ENCODE results near the gene FBLN1. TPM values are rescaled to one million over a fixed set of nuclear protein-coding genes. Genes with fewer than 3 reads are reported as not detected.

FBLN1 gene
- total RNA-seq, 1 donor = 0.27 TPM

DNA sequence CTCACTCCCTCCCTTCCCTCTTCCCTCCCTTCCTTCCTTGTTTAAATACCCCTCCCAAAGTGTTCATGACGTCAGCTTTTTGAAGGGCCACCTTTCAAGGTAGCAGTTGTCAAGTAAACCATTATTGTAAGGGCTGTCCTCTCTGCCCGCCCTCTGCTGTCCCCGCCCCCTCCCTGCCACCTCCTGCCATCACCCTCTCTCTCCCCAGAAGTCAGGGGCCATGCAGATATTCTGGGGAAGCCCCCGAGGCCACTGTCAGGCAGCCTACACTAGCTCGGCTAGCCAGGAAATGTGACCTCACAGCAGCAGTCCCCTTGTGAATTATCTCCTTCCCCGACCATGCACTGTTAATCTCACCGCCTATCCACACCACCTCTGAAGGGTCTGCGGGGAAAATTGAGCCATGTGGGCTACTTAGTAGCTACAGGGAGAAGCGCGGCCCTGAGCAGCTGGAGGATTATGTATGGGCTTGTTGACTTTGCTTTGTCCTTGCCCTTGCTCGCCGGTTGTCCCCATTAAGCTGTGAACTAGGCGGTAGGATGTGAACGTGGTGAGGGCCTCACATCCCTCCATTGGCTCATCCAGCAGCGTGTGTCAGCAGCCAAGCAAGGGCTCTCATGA is 126.9 kb downstream of the FBLN1 start:
- DNase-seq (ENCODE audit: low read depth in 2 of 3, low spot score in 2 of 3) = peak in 1 of 3 donors; percentile 43

DNA sequence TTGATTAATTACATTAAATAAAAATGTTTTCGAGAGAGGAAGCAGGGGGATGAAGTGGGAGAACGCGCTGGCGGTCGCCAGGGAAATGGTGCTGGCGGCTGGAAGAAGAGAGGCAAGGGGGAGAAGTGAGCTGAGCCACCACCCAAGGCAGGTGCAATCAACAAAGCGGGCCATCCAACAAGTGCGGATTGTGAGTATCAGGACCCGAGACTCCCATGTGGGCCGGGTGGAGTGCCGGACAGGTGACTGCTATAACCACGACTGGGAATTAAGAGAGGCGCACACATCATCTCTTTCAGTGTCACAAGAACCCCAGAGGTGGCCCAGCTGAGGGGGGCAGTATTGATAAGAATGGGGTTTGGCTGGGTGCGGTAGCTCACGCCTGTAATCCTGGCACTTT is 127.8 kb downstream of the FBLN1 start:
- no peak for DNase-seq (ENCODE audit: low read depth in 2 of 3, low spot score in 2 of 3)

DNA sequence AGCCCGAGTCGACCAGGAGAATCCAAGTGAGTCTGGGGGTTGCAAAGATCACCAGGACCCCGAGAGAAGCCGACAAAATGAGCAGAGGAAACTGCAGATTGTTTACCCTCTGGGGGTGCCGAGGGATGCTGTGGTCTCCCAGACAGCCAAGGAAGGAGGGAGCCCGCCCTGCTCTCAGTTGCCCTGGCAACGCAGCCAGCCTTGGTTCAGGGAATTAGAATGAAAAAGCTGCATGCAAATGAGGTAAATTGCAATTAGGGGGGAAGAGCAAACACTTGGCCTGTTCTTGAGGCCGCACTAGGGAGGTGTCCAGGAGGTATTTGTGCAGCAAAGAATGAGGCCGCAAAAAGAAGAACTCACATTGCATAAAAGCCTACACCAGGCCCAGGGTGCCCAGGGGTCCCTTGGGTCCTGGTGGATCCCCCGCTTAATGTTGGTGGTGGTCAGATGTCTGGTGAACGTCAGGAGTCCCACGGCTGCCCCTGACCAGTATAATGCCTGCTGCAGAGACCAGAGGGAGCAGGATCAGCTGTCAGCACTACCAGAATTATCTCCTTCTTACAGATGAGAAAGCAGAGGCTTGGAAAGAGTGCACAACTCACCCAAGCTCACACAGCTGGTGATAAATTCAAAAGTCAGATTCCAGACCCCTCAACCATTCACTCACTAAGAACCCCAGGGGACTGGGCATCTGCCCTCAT is 128.6 kb downstream of the FBLN1 start:
- DNase-seq (ENCODE audit: low read depth in 2 of 3, low spot score in 2 of 3) = no peak

DNA sequence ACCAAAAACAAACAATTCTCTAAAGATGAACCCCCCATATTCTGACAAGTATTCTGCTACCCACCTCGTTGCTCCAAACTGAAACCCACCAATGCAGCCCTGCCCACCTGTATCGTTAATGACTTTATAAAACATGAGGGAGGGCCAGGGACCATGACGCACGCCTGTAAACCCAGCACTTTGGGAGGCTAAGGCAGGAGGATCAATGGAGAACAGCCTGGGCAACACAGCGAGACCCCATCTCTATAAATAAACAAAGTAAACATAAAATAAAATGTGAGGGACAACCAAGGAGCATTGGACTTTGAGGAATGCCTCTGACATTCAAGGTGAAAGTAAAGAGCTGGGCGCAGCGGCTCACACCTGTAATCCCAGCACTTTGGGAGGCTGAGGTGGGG is 129.2 kb downstream of the FBLN1 start:
- DNase-seq (ENCODE audit: low read depth in 2 of 3, low spot score in 2 of 3) = no peak

DNA sequence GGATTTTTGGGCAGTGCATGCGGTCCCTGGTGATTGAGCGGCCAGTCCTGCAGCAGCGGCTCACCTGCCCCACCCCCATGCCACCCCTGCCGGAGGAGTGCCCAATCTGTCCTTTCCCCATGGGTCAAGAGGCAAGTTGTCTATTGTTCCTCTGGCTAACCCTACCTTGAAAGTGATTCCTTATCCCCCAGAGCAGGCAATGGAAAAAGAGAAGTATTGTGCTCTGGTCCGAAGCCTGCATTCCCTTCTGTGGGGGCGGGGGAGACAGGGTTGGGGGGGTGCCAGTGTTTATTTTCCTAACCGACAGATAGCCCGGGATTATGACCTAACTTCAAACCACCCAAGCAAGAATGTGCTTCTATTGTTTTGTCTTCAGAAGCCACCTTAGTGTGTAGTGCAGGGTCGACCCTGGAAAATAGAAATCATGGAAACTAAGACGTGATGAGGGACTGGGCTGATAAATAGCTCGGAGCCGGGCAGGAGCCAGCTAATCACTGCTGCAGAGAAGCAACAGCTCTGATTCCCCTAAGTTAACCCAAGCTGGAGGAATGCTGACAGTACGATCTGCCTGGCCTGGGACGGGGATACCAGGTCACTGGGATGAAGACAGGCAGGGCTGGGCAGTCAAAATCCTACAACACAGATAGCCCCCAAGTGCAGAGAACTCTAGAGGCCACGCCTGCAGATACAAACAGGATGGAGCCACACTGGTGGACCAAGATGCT is 130.3 kb downstream of the FBLN1 start:
- no peak for DNase-seq (ENCODE audit: low read depth in 2 of 3, low spot score in 2 of 3)

DNA sequence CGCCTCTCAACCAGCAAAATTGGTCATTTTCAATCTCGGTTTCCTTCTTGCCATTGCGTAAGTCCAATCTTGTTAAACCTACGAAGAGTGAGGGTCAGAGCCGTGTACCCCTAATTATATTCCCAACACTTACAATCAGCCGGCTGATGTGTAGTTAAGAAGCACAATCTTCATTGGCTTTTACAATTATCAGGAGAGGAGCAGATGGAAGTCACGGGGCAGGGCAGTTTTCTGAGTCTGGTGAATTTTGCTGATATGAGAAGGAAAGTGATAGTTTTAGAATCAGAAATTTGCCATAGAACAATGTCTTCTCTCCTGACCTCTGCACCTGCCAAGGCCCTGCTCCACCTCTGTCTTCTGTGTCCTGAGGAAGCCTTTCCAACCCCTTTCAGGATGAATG is 134.0 kb downstream of the FBLN1 start:
- no peak for DNase-seq (ENCODE audit: low read depth in 2 of 3, low spot score in 2 of 3)

DNA sequence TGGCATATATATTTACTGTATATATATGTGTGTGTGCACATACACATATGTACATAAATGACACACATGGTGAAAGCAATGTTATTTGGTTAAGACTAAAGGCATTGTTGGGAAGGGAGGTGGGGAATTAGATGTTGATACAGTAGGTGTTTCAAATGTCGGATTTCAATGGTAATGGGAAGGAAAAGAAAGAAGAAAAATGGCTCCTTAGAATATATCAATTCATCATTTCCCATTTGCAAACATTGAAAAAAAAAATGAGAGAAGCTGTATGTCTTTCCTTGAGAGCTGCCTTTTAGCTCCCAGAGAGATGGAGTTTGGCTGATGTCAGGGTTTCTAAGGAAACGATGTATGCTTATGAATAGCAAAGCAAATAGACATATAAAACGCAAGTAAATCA is 135.5 kb downstream of the FBLN1 start:
- no peak for DNase-seq (ENCODE audit: low read depth in 2 of 3, low spot score in 2 of 3)

DNA sequence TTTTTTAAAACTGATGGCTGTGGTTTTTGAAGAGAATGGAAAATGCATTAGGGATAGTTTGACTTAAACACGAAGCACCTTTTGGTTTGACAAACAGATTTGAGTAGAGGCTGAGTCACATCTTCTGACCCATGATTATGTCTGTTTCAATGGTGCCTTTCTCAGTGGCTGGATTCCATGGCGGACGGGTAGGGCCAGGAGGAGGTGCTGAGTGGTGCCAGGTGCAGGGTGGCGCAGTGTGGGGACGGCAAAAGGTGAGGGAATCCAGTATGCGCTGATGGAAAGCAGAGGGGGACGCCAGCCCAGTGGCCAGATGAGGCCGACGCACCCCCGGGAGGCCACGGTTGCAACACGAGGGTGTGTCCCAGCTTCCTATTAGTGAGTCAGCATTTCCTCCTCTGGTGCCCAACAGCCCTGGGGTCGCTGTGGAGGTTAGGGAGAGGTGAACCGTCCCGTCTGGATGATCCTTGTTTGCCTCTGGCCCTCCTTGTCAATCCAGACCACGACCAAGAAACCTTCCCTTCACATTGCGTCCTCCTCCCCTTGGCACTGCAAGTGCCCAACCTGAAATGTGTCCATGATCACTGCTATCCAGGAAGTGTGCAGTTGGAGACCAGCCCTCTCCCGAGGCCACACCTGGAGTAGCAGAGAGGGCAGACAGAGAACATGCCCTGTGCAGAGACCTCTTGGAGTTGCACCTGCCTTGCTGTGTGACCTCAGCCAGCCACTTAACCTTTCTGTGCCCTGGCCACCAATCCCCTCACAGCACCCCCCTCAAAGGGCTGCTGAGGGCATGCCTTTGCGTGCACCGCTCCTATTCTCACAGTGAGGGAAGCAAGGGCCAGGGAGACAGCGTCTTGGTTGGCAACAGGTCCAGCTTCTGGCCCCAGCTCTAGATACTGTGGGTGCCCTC is 136.4 kb downstream of the FBLN1 start:
- DNase-seq (ENCODE audit: low read depth in 2 of 3, low spot score in 2 of 3) = peak in 2 of 3 donors; percentile 50 to 65

DNA sequence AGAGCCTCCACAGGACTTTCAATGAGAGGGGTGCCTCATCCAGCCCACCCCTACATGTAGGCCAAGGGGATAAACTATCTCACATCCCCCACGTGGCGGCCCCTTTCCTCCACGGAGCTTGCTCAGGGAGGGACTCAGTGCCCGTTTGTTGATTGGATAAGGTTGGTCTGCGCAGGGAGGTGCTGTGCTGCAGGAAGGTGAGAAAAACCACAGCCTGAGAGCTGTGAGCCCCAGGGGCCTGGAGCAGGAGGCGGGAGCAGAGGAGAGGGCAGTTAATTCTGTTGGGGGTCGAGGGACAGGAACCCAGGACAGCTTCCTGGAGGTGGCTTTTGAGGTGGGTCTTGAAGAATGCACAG is 137.0 kb downstream of the FBLN1 start:
- DNase-seq (ENCODE audit: low read depth in 2 of 3, low spot score in 2 of 3) = no peak

DNA sequence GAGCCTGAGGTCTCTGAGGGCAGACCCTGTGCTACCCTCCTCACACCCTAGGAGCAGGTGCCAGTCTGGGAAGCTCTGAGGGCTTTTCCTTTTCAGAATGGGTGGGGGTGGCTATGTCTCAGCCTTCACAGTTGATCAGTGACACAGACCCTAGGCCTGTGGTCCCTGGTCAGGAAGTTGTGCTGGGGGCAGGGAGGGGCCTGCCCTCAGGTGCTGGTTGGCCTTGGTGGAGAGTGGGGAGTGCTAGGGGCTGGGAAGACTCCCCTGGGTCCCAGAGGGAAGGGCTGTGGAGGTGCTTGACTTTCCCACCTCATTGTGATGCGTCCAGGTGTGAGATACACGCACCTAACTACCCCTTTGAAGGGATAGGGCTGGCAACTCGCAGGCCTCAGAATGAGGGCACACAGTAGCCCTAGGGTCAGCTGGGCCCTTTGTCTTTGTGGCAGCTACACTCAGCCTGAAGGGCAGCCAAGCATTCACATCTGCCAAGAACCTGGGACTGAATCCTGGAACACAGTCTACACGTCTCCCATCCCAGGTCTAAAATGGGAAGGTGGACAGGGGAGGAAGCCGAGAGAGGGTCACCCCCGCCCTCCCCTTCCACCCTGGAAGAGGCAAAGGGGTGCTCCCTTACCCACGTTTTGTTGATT is 137.7 kb downstream of the FBLN1 start:
- peak in 2 of 3 donors; percentile 48 to 54 for DNase-seq (ENCODE audit: low read depth in 2 of 3, low spot score in 2 of 3)

DNA sequence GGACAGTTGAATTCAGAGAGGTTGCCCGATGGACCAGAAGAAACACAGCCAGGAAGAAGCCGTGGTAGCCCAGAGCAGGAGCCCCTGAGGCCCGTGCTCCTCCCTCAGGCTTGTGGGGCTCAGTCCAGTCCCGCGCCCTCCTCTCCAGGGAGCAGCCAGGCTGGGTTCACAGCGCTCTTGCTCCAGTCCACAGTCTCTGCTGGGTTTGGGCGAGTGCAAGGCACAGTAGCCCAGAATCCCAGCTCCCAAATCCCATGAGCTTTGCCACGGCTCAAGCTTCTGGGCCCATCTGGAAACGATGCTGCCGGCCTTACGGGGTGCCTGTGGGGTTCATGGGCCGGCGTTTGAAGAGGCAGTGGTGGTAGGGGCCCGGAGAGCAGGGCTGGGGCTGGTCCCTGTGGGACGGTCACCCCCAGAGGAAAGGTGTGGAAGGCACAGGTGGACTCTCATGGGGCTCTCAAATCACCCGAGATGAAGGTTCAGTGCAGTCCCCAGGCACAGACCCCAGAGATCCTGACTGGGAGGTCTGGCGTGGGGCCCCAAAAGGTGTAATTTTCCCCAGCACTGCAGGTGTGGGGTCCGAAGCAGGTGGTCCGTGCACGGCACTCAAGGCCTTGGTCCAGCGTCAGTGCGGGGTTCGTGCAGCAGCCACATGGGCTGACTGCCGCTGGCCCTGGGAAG is 138.4 kb downstream of the FBLN1 start:
- no peak for DNase-seq (ENCODE audit: low read depth in 2 of 3, low spot score in 2 of 3)

DNA sequence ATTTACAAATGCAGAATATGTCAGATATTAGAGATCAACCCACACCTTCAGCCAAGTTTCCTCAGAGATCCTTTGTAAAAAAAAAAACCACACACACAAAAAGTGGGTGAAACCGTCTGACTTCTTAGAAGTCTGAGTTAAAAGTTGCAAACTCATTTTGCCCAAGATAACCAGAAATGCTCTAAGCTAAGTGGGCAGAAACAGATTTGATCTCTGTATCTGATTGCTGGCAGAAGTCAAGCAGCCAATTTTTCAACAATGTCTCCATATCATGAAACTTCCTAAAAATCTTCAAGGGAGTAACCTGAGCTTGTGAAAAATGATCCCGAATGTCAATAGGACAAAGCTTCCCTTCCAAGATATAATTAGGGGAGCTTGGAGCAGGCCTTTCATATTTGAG is 140.3 kb downstream of the FBLN1 start:
- peak in 2 of 3 donors; percentile 49 to 64 for DNase-seq (ENCODE audit: low read depth in 2 of 3, low spot score in 2 of 3)

DNA sequence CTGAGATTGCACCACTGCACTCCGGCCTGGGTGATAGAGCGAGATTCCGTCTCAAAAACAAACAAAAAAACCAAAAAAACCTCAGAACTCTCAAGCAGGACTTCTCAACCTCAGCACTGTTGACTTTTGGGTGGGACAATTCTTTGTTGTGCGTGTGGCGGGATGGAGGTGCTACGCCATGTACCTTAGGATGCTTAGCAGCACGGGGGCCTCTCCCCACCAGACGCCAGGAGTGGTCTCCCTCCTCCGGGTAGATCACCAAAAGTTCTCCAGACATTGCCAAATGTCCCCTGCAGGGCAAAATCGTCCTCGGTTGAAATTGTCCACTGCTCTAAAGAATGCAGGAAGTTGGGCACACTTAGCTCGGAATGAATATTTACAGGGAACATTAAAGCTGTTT is 142.0 kb downstream of the FBLN1 start:
- no peak for DNase-seq (ENCODE audit: low read depth in 2 of 3, low spot score in 2 of 3)

DNA sequence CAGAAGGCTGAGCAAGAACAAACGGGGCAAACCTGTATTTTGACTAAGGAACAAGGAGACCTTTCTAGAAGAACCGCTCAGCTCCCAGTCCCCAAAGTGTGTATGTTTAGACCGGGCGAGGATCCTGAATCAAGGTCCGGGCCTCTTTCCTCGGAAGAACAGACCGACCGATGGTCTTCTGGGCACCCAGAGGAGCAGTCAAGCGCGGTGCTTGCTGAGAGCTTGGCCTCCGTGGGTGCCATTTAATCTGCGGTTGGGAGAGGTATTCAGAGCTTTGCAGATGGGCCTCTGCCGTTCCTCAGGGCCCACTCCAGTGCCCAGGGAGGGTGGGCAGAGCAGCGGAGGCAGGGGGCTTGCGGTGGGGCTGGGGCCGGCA is 142.5 kb downstream of the FBLN1 start:
- DNase-seq (ENCODE audit: low read depth in 2 of 3, low spot score in 2 of 3) = no peak

DNA sequence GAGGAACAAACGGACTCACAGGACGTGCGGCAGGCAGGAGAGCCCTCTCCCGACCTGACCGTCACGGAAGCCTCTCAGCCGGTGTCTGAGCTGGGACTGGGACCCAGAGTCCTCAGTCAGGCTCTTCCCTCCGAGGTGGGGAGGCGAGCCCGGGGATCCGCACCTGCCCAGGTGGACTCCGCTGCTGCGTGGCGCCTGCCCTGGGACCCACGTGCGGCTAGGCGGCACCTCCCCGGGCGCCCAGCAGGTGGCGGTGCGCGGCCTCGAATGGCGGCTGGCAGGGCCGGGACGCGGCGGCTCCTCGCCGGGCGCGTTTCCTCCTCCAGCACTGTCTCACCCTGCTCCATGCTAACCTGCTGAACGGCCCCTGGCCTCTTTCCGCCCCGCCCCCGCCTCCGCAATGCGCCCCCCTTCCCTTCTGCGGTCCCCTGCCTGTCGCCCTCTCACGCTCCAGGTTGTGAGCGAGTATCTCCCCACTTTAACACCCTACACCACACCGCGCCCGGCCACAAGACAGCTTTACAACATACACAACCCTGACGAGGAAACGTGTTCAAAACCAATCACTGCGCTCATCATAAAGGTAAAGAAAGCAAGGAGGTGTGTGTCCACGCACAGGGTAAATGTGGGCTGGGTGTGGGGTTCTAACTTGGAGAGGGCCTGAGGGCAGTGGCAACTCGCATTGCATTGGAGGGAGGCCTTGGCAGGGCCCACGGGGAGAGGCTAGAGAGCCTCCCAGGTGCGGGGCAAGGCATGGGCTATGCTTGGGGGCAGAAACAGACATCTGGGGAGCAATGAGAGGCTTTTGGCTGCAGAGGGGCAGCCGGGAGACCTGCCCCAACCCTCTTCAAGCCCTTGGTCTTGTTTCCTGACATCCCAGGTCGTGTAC is 143.1 kb downstream of the FBLN1 start:
- DNase-seq (ENCODE audit: low read depth in 2 of 3, low spot score in 2 of 3) = peak; percentile 48 to 63 (median 58)

DNA sequence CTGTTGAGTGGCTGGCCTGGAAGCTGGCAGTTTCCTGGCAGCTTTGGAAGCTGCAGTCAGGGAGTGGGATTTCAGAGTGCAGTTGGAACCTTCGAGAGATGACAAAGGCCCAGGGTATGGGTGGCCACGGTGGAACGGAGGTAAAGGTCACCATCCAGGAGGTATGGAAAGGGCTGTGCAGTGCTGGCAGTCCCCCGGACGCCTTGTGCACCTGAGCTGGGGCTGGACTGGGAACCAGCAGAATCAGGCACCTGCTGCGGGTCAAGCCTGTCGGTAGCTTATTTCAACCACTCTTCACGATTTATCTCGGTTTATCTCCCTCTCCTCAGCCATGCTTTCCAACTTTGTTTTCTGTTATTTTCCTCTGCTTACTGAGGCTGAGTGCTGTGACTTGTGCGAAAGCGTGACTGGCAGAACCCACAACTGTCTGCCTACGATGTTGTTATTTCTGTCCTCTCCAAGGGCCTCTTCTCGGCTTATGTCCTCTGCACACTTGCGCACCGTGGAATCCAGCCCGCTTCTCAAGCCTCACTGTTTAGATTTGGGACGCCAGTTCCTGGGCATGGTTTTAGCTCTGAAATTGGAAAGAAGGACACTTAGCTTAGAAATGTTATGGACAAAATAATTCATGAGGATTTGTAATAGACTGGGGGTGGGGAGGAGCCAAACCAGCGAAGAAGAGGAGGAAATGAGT is 145.0 kb downstream of the FBLN1 start:
- DNase-seq (ENCODE audit: low read depth in 2 of 3, low spot score in 2 of 3) = no peak

DNA sequence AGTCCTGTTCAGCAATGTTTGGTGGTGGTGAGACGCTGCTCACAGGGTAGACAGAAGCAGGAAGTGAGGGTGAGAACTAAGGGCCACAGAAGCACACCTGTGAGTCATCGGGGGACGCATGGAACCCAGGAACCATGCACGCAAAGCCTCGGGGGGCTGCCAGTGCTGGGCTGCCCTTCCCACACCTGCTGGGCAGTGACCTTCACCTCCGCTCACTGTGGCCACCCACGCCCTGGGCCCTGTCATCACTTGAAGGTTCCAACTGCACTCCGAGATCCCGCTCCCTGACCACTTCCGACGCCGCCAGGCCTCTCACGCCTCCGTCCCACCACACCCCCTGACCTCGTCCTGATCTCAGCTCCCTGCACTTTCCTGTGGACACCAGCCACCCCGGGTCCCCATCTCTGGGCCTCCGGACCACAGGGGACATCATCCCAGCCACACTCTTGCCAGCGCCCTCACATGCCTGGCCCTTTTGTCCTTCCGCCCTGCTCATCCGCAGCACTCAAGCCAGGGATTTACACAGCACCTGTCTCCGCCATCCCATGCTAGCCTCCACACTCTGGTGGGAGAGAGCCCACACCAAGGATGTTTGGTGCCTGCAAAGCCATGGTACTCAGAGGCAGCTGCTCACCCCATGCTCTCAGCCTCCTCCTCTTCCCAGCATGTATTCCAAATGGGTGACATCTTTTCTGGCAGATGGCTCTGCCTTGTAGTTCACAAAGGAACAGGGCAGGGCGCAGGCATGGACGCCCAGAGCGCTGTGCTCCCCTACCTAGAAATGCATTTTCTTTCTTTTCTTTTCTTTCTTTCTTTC is 145.8 kb downstream of the FBLN1 start:
- no peak for DNase-seq (ENCODE audit: low read depth in 2 of 3, low spot score in 2 of 3)

DNA sequence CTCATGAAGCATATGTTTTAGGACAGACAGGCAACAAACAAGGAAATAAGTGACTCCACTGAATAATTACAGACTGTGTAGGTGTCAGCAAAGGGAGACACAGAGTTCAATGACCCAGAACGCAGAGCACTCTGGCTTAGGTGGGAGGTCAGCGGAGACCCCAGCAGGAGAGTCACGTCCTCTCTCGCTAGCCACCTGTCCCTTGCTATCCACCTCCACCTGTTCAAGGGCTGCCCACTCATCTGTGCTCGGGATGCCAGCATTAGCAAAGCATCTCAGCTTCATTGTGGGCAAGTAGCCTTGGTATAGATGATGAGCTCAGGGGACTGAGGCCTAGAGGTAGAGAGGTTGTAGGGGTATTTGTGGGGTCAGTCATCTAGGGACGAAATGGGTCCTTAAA is 147.1 kb downstream of the FBLN1 start:
- DNase-seq (ENCODE audit: low read depth in 2 of 3, low spot score in 2 of 3) = no peak

Data from hematopoietic multipotent progenitor cell (in vitro differentiated cells).